Ecto neural progenitor cell (in vitro differentiated cells): ENCODE results near the gene BCO1.
A peak's percentile ranks its signal among the peaks of the same experiment; 100 is the strongest.
"Not testable (repeated sequence)": the region's sequence is repeated elsewhere in the genome, so short reads cannot be mapped to it uniquely, and the experiment has no call there.

Experiments used
- DNase-seq: peaks from one replicate; pipeline ENCODE4 v3.0.0-alpha.2; 2018; ENCODE audit warnings: low spot score

BCO1 gene, protein sequence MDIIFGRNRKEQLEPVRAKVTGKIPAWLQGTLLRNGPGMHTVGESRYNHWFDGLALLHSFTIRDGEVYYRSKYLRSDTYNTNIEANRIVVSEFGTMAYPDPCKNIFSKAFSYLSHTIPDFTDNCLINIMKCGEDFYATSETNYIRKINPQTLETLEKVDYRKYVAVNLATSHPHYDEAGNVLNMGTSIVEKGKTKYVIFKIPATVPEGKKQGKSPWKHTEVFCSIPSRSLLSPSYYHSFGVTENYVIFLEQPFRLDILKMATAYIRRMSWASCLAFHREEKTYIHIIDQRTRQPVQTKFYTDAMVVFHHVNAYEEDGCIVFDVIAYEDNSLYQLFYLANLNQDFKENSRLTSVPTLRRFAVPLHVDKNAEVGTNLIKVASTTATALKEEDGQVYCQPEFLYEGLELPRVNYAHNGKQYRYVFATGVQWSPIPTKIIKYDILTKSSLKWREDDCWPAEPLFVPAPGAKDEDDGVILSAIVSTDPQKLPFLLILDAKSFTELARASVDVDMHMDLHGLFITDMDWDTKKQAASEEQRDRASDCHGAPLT

DNA sequence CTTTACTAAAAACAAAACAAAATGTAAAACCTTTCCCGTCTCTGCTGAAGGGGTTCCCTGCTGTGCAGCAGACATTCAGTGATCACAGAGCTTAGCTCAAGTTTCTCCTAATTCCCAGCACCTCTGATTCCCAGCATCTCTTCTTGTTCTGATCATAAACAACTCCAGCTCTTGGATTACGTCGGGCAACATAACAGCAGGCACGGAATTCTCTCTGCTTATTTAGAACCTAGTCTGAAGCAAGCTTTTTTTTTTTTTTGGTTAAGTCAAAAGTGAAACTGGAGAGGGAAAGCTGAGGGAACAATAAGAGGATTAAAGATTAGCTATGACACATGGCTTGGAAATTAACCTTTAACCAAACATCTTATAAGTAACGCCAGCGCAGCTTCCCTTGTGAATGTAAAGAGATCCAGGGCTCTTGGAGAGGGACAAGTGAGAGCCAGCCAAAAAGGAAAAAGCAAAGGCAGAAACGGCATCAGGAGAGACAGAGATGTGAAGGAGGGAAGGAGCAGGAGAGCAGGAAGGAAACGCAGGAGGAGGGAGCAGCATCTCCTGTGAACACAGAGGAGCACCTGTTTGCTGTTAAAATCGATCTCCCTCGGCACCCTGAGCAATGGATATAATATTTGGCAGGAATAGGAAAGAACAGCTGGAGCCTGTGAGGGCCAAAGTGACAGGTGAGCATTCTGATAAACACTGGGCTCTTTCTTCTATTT lies at the start of gene BCO1:
Gene BCO1, plus strand, starts transcription at position 394 of the 716 bp plus-strand sequence. Its CDS starts 220 bp downstream, at position 614.
- peak; percentile 60 for DNase-seq

DNA sequence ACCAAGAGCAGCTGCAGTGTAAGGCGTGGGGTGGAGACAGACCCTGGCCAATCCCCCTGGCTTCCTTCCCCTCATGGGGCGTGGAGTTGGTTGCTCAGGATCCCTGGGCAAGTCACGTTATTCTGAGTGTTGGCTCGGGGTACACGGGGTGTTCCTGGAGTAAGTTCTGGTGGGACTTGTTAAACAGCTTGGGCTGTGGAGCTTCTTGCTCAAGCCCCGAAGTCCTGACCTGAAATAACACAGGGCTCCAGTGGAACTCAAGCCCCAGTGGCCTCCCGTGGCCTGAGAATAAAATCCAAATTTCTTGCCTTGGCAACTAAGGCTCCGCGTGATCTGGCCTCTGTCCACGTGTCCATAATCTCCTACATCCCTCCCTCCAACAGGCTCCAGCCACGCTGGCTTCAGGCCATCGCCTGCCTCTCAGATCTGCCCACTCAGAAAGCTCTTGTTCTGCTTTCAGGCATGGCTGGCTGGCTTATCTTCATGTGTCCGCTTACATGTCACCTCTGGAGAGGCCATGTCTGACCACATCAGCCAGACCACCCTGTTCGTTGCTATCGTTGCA lies 49.3 kb upstream of the BCO1 start:
- DNase-seq = no peak

DNA sequence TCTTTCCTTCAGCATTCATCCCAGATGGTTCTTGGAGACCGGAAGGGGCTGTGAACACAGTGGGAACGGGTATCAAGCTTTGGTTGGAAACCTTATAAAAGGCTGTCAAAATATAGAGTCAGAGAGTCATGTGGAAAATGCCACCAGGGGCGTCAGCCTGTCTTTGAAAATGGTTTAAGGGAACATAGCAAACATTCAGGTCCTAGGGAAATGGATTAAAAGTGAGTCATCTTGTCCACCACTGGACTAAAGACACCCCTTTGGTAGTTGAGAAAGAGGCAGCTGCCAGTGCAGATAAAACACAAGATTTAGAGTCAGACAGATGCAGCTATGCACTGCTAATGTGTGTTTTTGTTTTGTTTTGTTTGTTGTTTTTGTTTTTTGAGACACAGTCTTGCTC lies 47.8 kb upstream of the BCO1 start:
- DNase-seq = no peak

DNA sequence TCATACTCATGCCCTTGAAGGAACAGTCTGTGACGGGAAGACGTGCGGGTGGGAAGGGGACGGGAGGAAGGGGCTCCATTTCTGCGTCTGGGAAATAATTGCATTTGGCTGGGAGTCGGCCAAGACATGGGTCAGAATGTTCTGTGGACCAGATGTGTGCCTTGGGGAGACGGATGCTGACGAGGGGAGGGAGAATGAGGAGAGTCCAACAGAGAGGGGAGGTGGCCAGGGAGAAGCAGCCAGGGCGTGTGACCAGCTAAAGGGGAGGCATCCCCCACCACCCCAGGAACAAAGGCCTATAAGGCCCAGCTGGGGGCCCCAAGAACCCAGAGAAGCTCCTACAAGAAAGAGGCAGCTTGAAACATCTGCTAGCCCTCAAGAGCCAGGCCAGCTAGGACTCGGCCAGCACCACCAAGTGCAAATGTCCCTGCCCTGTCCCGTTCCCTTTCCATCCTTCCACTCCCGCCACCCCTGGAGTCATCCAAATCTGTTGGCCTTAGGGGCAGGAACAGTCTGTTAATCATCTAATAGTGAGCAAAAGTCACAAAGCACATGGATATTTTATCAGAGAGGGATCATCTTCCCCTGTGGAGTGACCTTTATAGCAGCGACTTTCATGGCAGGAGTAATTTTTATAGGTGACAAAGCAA lies 42.5 kb upstream of the BCO1 start:
- no peak for DNase-seq

DNA sequence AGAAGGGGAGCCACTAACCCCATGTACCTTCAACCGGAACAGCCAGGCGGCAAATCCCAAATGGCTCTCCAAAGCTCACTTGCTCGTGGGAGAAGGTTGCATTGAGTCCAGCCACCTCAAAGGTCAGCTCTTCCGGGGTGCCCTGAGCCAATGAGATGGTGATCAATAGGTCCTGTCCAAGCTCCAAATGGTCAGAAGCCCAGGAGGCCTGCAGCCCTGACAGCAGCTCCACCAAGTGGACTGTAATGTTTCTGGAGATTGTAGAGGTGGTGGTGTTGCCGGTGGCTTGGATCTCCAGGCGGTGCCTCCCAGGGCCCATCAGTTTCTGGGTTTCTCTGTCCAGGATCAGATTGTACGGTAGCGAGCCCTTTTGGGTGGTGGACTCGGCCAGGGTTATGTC lies 39.9 kb upstream of the BCO1 start:
- no peak for DNase-seq

DNA sequence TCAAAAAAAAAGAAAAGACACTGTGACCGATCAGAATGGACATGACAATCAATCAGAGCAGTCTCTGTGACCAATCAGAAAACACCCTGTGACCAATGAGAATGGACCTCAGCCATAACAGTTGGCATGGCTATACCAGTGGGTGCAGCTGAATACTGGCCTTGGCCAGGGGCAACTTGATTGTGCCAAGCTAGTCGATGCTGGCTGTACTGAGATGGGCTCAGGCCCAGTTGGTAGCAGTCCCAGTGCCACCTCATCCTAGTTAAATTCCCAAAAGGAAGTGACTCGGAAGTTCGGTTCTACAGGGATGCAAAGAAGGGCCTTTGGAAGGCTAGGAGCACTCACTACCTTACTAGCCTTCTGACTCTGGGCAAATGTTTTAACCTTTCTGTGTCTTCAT lies 37.2 kb upstream of the BCO1 start:
- DNase-seq = no peak

DNA sequence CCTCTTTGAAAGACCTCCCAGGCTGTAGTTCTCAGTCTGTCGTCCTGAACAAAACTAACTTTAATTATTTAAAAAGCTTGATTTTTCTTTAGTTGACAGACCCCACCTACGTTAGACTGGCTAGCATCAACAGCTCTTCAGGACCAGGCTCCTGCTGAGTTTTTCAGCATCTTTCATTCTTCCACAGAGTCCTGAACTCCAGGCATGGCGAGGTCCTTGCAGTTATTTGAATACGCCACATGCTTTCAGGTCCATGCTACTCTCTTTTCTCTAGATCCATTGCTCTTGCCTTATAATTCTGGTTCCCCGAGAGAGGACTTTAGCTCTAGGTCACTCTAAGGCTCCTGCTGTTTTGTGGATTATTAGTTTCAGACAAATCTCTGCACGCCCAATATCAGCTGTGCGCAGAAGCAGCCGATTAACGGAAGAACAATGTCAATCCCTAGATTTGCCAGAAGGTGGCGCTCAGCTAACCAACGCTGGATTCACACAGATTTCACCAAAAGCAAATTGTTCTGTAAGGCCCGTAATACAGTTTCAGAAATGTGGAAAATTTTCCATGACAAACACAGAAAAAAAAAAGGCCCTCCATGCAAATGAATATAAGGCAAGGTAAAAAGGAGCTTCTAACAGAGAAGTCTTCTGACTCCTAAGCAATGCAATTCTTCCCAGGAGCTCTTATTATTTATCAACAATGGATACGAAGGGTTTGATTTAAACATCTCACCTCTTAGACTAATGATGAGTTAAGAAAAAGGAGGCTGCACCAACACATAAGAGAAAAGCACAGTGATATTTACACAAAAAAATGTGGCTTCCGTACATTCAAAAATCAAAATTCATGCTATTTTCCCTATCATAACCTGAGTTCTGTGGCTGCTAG lies 33.5 kb upstream of the BCO1 start:
- DNase-seq = no peak

DNA sequence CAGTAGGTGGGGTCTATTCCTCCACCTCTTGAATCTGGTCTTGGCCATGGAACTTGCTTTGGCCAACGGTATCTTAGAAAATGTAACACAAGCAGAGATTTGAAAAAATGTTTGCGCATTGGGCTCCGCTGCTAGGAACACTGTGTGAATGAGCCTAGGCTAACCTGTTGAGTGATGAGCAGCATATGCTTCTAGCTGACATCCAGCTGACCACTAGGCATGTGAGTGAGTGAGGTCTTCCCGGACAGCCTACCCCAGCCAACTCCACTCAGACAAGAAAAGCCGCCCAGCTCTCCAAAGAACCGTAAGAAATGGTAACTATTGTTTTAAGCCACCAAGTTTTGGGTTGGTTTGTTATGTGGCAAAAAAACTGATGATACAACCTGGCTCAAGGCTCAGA lies 31.4 kb upstream of the BCO1 start:
- DNase-seq = no peak

DNA sequence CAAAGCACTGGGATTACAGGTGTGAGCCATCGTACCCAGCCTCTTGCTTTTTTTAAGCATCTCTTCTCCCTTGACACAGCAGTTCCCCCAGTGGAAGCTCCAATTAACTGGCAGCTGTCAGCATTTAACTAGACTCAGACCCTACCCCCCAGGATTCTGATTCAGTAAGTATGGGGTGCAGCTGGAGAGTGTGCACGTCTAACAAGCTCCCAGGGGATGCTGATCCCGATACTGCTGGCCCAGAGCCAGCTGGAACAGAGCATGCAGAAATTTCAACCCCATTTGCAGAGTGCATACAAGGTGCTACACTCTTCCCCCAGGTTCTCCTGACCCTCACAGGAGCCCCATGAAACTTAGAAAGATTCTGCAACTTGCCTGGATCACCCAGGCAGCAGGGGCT lies 27.7 kb upstream of the BCO1 start:
- no peak for DNase-seq

DNA sequence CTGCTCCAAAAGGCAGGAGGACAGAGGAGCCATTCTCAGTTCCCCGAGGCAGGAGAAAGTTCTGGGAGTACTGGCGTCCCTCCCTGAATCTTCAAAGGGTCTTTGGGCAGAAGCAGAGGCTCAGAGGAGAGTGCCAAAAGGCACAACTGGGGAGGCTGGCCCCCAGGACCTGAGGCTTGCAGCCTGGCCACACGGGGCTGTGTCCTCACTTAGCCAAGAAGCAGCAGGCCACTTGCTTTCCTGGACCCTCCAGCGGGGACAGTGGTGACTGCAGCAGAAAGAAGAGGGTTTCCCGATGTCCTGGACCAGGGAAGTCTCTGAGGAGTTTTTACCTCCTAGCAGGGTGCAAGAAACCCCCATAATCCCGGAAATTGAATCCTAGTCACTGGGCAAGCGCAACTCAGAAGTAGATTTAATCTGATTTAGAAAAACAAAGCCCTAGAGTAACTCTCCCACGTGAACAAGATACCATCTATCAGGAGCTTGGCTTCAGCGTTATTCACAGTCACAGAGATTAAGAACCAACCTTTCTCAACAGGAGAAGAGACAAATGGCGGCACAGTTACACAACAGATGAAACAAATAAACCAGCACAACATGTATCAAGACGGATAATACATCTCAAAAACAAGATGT lies 25.5 kb upstream of the BCO1 start:
- no peak for DNase-seq

DNA sequence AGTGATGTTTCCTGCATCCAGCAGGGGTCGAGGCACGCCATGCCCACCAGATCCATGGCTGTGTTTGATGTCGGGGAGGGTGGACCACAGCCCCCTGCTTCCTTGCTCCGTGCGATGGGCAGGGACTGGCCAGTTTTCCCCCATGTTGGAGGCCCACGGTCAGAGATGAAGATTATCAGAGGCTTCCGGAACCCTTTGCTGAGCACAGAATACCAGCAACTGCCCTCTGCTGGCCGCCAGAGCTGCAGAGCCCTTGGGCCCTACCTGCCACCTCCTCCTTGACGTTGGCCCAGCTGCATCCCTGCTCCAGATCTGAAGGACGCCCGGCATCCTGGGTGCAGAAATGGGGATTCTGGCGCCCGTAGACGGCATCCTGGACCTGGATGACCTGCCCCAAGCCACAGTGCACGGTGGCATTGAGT lies 23.7 kb upstream of the BCO1 start:
- DNase-seq = no peak

DNA sequence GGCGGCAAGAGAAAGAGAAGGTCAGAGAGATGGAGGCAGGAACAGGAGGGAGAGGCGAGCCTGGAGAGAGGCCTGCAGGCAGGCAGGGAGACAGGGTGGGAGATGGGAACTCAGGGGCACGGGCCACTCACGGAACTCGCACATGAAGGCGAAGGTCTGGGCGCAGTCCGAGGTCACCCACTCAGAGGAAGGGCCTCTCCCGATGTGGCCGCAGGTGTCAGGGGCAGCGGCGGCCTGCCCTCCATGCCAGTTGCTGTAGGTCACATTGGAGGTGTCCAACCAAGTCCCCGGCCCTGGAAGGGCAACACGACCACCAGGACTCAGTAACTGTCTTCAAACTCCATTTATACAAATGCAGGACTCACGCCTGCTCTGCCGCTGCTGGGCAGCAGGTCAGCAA lies 22.4 kb upstream of the BCO1 start:
- no peak for DNase-seq

DNA sequence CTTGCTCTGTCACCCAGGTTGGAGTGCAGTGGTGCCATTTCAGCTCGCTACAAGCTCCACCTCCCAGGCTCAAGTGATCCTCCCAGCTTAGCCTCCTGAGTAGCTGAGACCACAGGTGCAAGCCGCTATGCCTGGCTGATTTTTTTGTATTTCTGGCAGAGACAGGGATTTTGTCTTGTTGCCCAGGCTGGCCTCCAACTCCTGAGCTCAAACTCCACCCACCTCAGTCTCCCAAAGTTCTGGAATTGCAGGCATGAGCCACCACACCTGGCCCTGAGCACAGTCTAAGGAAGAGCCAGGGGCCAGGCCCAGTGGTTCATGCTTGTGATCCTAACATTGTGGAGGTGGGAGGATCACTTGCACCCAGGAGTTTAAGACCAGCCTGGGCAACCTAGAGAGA lies 21.8 kb upstream of the BCO1 start:
- no peak for DNase-seq

DNA sequence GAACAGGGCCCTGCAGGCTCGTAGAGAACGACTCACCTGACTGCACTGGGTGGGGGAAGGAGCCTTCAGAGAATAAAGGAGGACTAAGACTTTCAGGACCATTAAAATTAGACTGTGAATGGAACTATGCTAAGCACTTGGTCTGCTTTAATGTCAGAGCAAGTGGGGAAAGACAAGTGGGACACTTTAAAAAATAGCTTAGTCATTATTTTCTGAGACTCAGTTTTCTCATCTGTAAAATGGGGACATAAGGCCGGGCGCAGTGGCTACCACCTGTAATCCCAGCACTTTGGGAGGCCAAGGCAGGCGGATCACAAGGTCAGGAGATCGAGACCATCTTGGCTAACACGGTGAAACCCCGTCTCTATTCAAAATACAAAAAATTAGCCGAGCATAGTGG lies 19.3 kb upstream of the BCO1 start:
- DNase-seq = no peak

DNA sequence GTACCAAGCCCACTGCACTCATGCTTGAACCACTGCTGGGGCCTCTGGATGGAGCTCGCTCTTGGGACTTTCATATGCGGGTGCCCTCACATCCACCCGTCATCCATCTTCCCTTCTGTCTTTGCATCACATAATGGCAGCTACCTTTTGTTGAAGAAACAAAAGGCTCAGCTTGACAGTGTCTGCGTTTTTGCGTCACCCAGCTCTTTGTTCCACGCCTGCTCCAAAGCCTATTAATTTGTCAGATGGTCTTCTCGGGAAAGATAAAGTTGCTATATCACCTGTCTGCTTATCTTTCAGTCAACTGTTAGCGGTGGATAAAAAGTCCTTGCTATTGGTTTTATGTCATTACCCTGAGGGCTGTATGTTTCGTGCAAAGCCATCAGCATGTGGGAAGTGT lies 18.1 kb upstream of the BCO1 start:
- no peak for DNase-seq

DNA sequence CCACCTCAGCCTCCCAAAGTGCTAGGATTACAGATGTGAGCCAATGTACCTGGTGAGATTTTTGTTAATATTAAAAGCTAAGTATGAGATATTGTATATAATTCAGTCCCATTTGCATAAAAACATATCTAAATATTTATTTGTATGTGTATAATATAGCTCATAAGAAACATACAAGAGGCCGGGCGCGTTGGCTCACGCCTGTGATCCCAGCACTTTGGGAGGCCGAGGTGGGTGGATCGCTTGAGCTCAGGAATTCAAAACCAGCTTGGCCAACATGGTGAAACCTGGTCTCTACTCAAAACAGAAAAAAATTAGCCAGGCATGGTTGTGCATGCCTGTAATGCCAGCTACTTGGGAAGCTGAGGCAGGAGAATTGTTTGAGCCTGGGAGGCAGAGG lies 16.8 kb upstream of the BCO1 start:
- no peak for DNase-seq

DNA sequence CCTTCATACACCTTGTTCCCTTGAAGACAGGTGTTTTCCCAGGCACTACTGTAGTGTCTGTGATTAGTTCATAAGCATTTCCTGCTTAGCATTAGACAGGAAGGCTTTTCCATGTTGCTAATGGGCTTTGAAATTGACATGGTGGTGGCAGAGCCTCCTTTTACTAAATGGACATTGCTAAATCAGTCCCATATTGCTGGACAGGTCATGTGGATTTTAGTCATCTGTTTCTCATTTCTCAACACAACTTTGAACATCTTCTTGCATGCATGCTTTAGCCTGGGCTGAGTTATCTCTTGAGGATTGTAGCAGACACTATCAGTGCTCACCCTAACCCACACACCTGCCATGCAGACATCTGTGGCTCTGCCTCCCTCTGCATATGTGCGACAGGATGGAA lies 13.7 kb upstream of the BCO1 start:
- no peak for DNase-seq

DNA sequence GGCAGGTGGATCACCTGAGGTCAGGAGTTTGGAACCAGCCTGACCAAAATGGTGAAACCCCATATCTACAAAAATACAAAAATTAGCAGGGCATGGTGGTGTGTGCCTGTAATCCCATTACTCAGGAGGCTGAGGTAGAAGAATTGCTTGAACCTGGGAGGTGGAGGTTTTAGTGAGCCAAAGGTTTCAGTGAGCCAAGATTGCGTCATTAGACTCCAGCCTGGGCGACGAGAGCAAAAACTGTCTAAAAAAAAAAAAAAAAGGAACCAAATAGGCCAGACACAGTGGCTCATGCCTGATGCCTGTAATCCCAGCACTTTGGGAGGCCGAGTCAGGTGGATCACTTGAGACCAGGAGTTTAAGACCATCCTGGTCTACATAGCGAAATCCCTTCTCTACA lies 12.8 kb upstream of the BCO1 start:
- not testable (repeated sequence) for DNase-seq

DNA sequence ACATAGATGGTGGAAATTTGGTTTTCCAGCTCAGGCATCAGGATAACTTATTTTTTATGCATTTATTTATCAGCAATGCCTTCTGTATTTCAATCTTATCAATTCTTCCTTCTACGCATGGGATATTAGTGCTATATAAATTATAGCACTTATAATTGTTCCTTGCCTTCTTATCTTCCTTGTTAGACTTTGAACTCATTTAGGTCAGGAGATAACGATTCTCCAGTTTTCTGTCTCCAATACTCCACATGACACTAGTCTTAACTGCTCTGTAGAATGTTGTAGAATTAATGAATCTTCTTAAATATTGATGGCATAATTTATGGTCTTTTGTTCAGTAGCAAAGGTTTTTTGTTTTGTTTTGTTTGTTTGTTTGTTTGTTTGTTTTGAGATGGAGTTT lies 10.7 kb upstream of the BCO1 start:
- no peak for DNase-seq

DNA sequence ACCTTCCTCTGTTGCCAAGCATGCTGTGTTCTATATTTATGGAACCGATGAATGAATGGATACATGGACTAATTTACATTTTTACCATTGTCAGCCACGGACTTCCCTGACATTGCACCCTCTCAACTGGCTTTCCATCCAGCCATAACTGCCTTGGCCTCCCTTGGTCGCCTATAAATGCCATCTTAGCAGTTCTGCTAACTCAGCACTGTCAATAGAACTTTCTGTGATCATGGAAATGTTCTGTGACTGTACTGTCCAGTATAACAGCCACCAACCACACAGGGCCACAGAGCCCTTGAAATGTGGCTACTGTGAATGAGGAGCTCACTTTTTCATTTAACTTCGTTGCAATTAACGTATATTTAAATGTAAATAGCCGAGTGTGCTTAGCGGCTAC lies 8.7 kb upstream of the BCO1 start:
- DNase-seq = no peak

DNA sequence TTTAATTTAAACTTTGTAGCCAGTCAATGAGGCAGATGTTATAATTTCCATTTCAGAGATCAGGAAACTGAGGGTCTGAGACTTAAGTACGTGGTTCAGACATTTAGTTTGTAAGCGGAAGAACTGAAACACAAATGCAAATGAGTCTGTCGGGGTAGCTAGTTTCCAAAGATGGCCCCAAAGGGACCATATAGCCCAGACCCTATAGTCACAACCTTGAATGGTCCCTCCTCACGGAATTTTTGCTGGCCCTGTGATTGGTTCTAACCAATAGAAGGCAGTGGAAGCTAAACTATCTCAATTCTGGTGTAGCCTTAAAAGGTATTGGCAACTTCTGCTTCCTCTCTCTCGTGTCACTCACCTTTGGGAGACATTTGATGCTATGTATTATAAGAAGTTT lies 7.5 kb upstream of the BCO1 start:
- DNase-seq = no peak
